Natural killer cell treated with Interleukin-12 subunit alpha and Interleukin-12 subunit beta and Interleukin-15 and Interleukin-18, amount 100 ng/mL, for 72 hours (primary cell): ENCODE measurements around the gene ALG12. TPM values are rescaled to one million over a fixed set of nuclear protein-coding genes. Genes with fewer than 3 reads are reported as not detected.

Experiments used
- ATAC-seq, 2 donors: fragments of 150-1000 bp; cut with Tn5 transposase in 1 of 2; sonication (Bioruptor Pico), chemical (Tn5 transposase) in 1 of 2; 2 replicates each; pipeline ENCODE4 v1.10.0; 2021
- DNase-seq: peaks from one replicate; pipeline ENCODE4 v3.0.0; 2022; ENCODE audit warnings: low spot score
- H3K27ac Mint-ChIP-seq, 2 donors: 1 replicate in 1 of 2; 2 replicates in 1 of 2; pipeline ENCODE4 v1.8.0; 2022; ENCODE audit warnings: mixed read lengths in 2 of 2, mild to moderate bottlenecking in 1 of 2, moderate library complexity in 1 of 2
- H3K27me3 Mint-ChIP-seq, 2 donors: 1 replicate in 1 of 2; 2 replicates in 1 of 2; pipeline ENCODE4 v1.8.0; 2022; ENCODE audit warnings: mixed read lengths in 2 of 2
- H3K36me3 Mint-ChIP-seq: one replicate; pipeline ENCODE4 v1.8.0; 2022; ENCODE audit warnings: mixed read lengths
- H3K4me1 Mint-ChIP-seq, 2 donors: 1 replicate in 1 of 2; 2 replicates in 1 of 2; pipeline ENCODE4 v1.8.0; 2022; ENCODE audit warnings: low read depth in 2 of 2, mixed read lengths in 2 of 2, mild to moderate bottlenecking in 1 of 2
- H3K4me3 Mint-ChIP-seq: one replicate; pipeline ENCODE4 v1.8.0; 2022; ENCODE audit warnings: mixed read lengths
- H3K9me3 Mint-ChIP-seq: 2 replicates; pipeline ENCODE4 v1.8.0; 2022; ENCODE audit warnings: mixed read lengths
- total RNA-seq, 2 donors: library from RNA; stranded (reverse); gene quantifications; one replicate each; pipeline ENCODE4 v1.2.3, GENCODE V29; 2022

ALG12 gene
- total RNA-seq, 2 donors from 2014 or later = 19.3 to 22.9 TPM

- Mint-ChIP-seq H3K4me1 (peaks cover 9 to 16% of the 10 kb centered on the region in 2 donors), H3K27me3 (no peaks in the 10 kb centered on the region), H3K9me3 (no peaks in the 10 kb centered on the region), H3K36me3 (no peaks in the 10 kb centered on the region), H3K27ac (no peak overlapping the region), H3K4me3 (peak overlapping the region; percentile 36)
- ATAC-seq = peak; percentile 47 to 66
- DNase-seq = peak; percentile 92
Observed at GRCh38 chr22:49934891-49935557, 16.8 kb upstream of the ALG12 start.

- peak; percentile 10 to 38 for ATAC-seq
- Mint-ChIP-seq H3K27ac (peak overlapping the region; percentile 23 to 45), H3K36me3 (no peaks in the 10 kb centered on the region), H3K4me3 (peak overlapping the region; percentile 54), H3K4me1 (peaks cover 9 to 16% of the 10 kb centered on the region in 2 donors), H3K27me3 (no peaks in the 10 kb centered on the region), H3K9me3 (no peaks in the 10 kb centered on the region)
- peak; percentile 81 for DNase-seq
Observed at GRCh38 chr22:49934160-49934890, 16.1 kb upstream of the ALG12 start.

GRCh38 chr22:49933236-49934159 lies 15.3 kb upstream of the ALG12 start:
- H3K27ac Mint-ChIP-seq = peak overlapping the region; percentile 23 to 45
- no peaks in the 10 kb centered on the region for H3K36me3 Mint-ChIP-seq
- H3K4me3 Mint-ChIP-seq = peak overlapping the region; percentile 54
- no peaks in the 10 kb centered on the region for H3K27me3 Mint-ChIP-seq
- DNase-seq (no peak), ATAC-seq (no peak)
- H3K9me3 Mint-ChIP-seq = no peaks in the 10 kb centered on the region
- peaks cover 9 to 16% of the 10 kb centered on the region in 2 donors for H3K4me1 Mint-ChIP-seq

GRCh38 chr22:49930596-49931412 lies 12.6 kb upstream of the ALG12 start:
- Mint-ChIP-seq H3K4me1 (peaks cover 14 to 17% of the 10 kb centered on the region in 2 donors), H3K9me3 (no peaks in the 10 kb centered on the region), H3K27ac (no peak overlapping the region), H3K27me3 (no peaks in the 10 kb centered on the region), H3K4me3 (no peak overlapping the region), H3K36me3 (no peaks in the 10 kb centered on the region)
- ATAC-seq = no peak
- no peak for DNase-seq

GRCh38 chr22:49929994-49930575 lies 11.8 kb upstream of the ALG12 start:
- H3K27me3 Mint-ChIP-seq = no peaks in the 10 kb centered on the region
- no peak overlapping the region for H3K4me3 Mint-ChIP-seq
- H3K27ac Mint-ChIP-seq = no peak overlapping the region
- H3K4me1 Mint-ChIP-seq = peaks cover 21 to 23% of the 10 kb centered on the region in 2 donors
- ATAC-seq = no peak
- H3K9me3 Mint-ChIP-seq = no peaks in the 10 kb centered on the region
- DNase-seq = no peak
- no peaks in the 10 kb centered on the region for H3K36me3 Mint-ChIP-seq

GRCh38 chr22:49929211-49929979 lies 11.2 kb upstream of the ALG12 start:
- peak; percentile 78 to 83 for ATAC-seq
- Mint-ChIP-seq H3K27ac (no peak overlapping the region), H3K4me1 (peaks cover 22 to 25% of the 10 kb centered on the region in 2 donors), H3K27me3 (no peaks in the 10 kb centered on the region), H3K36me3 (no peaks in the 10 kb centered on the region), H3K4me3 (no peak overlapping the region), H3K9me3 (no peaks in the 10 kb centered on the region)
- DNase-seq = peak; percentile 75

- H3K36me3 Mint-ChIP-seq = no peaks in the 10 kb centered on the region
- H3K4me1 Mint-ChIP-seq = peaks cover 22 to 25% of the 10 kb centered on the region in 2 donors
- H3K27me3 Mint-ChIP-seq = no peaks in the 10 kb centered on the region
- H3K9me3 Mint-ChIP-seq = no peaks in the 10 kb centered on the region
- no peak overlapping the region for H3K27ac Mint-ChIP-seq
- DNase-seq = no peak
- ATAC-seq = no peak
- no peak overlapping the region for H3K4me3 Mint-ChIP-seq
Observed at GRCh38 chr22:49928555-49929210, 10.4 kb upstream of the ALG12 start.

- Mint-ChIP-seq H3K9me3 (no peaks in the 10 kb centered on the region), H3K27ac (no peak overlapping the region), H3K27me3 (no peaks in the 10 kb centered on the region), H3K4me3 (no peak overlapping the region), H3K36me3 (no peaks in the 10 kb centered on the region), H3K4me1 (peaks cover 20 to 21% of the 10 kb centered on the region in 2 donors)
- no peak for ATAC-seq
- DNase-seq = no peak
Observed at GRCh38 chr22:49928185-49928495, 9.9 kb upstream of the ALG12 start.

- H3K9me3 Mint-ChIP-seq = no peaks in the 10 kb centered on the region
- ATAC-seq (no peak), DNase-seq (no peak)
- peak overlapping the region; percentile 28 to 67 for H3K27ac Mint-ChIP-seq
- H3K36me3 Mint-ChIP-seq = no peaks in the 10 kb centered on the region
- no peaks in the 10 kb centered on the region for H3K27me3 Mint-ChIP-seq
- no peak overlapping the region for H3K4me3 Mint-ChIP-seq
- peaks cover 17% of the 10 kb centered on the region in 2 donors for H3K4me1 Mint-ChIP-seq
Observed at GRCh38 chr22:49927483-49928184, 9.4 kb upstream of the ALG12 start.

- ATAC-seq (no peak), DNase-seq (no peak)
- Mint-ChIP-seq H3K36me3 (no peaks in the 10 kb centered on the region), H3K9me3 (no peaks in the 10 kb centered on the region), H3K27me3 (no peaks in the 10 kb centered on the region), H3K27ac (peak overlapping the region; percentile 28 to 67), H3K4me1 (peaks cover 17% of the 10 kb centered on the region in 2 donors), H3K4me3 (no peak overlapping the region)
Observed at GRCh38 chr22:49926916-49927315, 8.7 kb upstream of the ALG12 start.

- H3K27ac Mint-ChIP-seq = peak overlapping the region; percentile 85 to 89
Observed at GRCh38 chr22:49925525-49926128, 7.4 kb upstream of the ALG12 start.

More at GRCh38 chr22:49925525-49926128, 7.4 kb upstream of the ALG12 start:
- H3K9me3 Mint-ChIP-seq = no peaks in the 10 kb centered on the region
- H3K4me3 Mint-ChIP-seq = peak overlapping the region; percentile 63
- H3K36me3 Mint-ChIP-seq = no peaks in the 10 kb centered on the region
- no peaks in the 10 kb centered on the region for H3K27me3 Mint-ChIP-seq
- H3K4me1 Mint-ChIP-seq = peaks cover 12 to 13% of the 10 kb centered on the region in 2 donors
- ATAC-seq (peak in 1 of 2 donors; percentile 49), DNase-seq (no peak)
